ENCODE measurements around the gene ARMCX4. TPM values are rescaled to one million over a fixed set of nuclear protein-coding genes. Genes with fewer than 3 reads are reported as not detected.

ARMCX4 gene
- total RNA-seq, 1 experiment from 2014 or later, result 0.15 TPM

DNA sequence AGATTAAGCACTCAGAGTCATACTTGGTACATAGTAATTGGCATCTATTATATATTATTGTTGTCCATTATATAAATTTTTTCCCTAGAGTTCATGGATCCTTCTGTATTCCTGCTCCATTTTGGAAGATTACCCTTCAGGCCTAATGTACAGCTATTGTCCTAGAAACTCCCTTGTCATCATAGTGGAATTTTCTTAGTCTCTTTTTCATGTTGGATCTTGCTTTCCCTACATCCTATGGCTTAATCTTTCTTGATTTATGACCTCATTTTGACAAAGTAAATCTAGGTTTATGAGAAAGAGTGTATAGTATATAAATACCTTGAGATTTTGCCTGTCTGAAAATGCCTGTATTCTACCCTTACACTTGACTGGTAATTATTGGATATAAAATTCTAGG is 22.1 kb downstream of the ARMCX4 start:
- Histone ChIP-seq H2AFZ (ENCODE audit: low read depth, low read length, poor library complexity, severe bottlenecking) (no peak overlapping the region), H4K20me1 (ENCODE audit: insufficient read depth) (no peaks in the 10 kb centered on the region), H3K9me3 (ENCODE audit: control insufficient read depth in 1 of 2, insufficient read depth in 1 of 2, low read depth in 1 of 2, low read length in 2 of 2) (no peaks in the 10 kb centered on the region), H3K4me2 (ENCODE audit: low read length) (no peak overlapping the region), H3K79me2 (ENCODE audit: insufficient read depth, low read length) (no peaks in the 10 kb centered on the region), H3K9ac (ENCODE audit: low read length) (no peak overlapping the region), H3K36me3 (ENCODE audit: control insufficient read depth in 1 of 2, insufficient read depth in 2 of 2, low read length in 2 of 2) (no peaks in the 10 kb centered on the region), H3K4me1 (ENCODE audit: control insufficient read depth in 1 of 2, insufficient read depth in 2 of 2, low read length in 2 of 2) (no peaks in the 10 kb centered on the region), H3K4me3 (replicated peaks in 1 of 2; ENCODE audit: low read depth in 1 of 2, low read length in 2 of 2) (no peak overlapping the region), H3K27ac (ENCODE audit: low read depth, low read length) (no peak overlapping the region), H3K27me3 (ENCODE audit: insufficient read depth, low read length) (no peaks in the 10 kb centered on the region), H3K9me2 (ENCODE audit: insufficient read depth) (no peaks in the 10 kb centered on the region)
- BruUV-seq (replicated peaks), result no TSS peak
- TF ChIP-seq, protein P1, sequence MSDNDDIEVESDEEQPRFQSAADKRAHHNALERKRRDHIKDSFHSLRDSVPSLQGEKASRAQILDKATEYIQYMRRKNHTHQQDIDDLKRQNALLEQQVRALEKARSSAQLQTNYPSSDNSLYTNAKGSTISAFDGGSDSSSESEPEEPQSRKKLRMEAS (IDR thresholded peaks at IDR 0.05), result no peak
- TF ChIP-seq POLR2A (IDR thresholded peaks at IDR 0.05; ENCODE audit: borderline replicate concordance, extremely low read depth, insufficient read depth, insufficient read length) (no peak), POLR2AphosphoS5 (IDR thresholded peaks at IDR 0.05; ENCODE audit: low read depth, low read length) (no peak), EGR1 (IDR thresholded peaks at IDR 0.05; ENCODE audit: low read depth) (no peak), ZFX (IDR thresholded peaks at IDR 0.05) (no peak), TCF7L2 (IDR thresholded peaks at IDR 0.05; ENCODE audit: borderline replicate concordance, extremely low read depth, insufficient read depth, insufficient read length) (no peak), CBX3 (IDR thresholded peaks at IDR 0.05; ENCODE audit: low read depth) (no peak), YY1 (IDR thresholded peaks at IDR 0.05; ENCODE audit: extremely low read depth, insufficient replicate concordance, low read depth, low read length) (no peak), EZH2 (IDR thresholded peaks at IDR 0.05) (no peak), SIN3A (IDR thresholded peaks at IDR 0.05; ENCODE audit: low read depth) (no peak), SP1 (IDR thresholded peaks at IDR 0.05; ENCODE audit: low read depth) (no peak), JUND (IDR thresholded peaks at IDR 0.05) (no peak), SRF (IDR thresholded peaks at IDR 0.05; ENCODE audit: low read depth) (no peak)
- TF ChIP-seq, protein P2, sequence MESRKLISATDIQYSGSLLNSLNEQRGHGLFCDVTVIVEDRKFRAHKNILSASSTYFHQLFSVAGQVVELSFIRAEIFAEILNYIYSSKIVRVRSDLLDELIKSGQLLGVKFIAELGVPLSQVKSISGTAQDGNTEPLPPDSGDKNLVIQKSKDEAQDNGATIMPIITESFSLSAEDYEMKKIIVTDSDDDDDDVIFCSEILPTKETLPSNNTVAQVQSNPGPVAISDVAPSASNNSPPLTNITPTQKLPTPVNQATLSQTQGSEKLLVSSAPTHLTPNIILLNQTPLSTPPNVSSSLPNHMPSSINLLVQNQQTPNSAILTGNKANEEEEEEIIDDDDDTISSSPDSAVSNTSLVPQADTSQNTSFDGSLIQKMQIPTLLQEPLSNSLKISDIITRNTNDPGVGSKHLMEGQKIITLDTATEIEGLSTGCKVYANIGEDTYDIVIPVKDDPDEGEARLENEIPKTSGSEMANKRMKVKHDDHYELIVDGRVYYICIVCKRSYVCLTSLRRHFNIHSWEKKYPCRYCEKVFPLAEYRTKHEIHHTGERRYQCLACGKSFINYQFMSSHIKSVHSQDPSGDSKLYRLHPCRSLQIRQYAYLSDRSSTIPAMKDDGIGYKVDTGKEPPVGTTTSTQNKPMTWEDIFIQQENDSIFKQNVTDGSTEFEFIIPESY (IDR thresholded peaks at IDR 0.05; ENCODE audit: extremely low read depth, insufficient replicate concordance, low read length), result no peak
- TF ChIP-seq, protein P3, sequence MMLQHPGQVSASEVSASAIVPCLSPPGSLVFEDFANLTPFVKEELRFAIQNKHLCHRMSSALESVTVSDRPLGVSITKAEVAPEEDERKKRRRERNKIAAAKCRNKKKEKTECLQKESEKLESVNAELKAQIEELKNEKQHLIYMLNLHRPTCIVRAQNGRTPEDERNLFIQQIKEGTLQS (IDR thresholded peaks at IDR 0.05), result no peak
- POLR2A ChIA-PET, result no interaction called here
- RAD21 ChIA-PET (ENCODE audit: low non-redundant PET in 1 of 2, low total read pairs in 2 of 2, uncharacterized antibody in 2 of 2, unreplicated experiment in 2 of 2), result no interaction called here
- no peak for DNase-seq (ENCODE audit: low read depth, low spot score)
- no peak for ATAC-seq
- CTCF ChIA-PET, result no interaction called here
- intact Hi-C loops (cut with micrococcal nuclease), result no loop called here

All from HCT116 (cell line).